ENCODE results near the gene PSMD13.
A peak's percentile ranks its signal among the peaks of the same experiment; 100 is the strongest.

The PSMD13 gene

GRCh38 chr11:241634-242033, 4.9 kb downstream of the PSMD13 start:
- DNase-seq (ENCODE audit: low read depth), result no peak
- no peak overlapping the region for H3K4me3 ChIP-seq (ENCODE audit: low read depth, low read length)
- TF ChIP-seq CTCF (IDR thresholded peaks at IDR 0.05; ENCODE audit: insufficient read depth, low read depth, low read length, missing control alignments), result no peak

- TF ChIP-seq CTCF (IDR thresholded peaks at IDR 0.05; ENCODE audit: insufficient read depth, low read depth, low read length, missing control alignments), result no peak
- H3K4me3 ChIP-seq (ENCODE audit: low read depth, low read length), result no peak overlapping the region
- no peak for DNase-seq (ENCODE audit: low read depth)
These were observed 7.6 kb downstream of the PSMD13 start for GRCh38 chr11:244376-244775.

- no peak for DNase-seq (ENCODE audit: low read depth)
- TF ChIP-seq CTCF (IDR thresholded peaks at IDR 0.05; ENCODE audit: insufficient read depth, low read depth, low read length, missing control alignments), result no peak
These were observed 12.3 kb downstream of the PSMD13 start for GRCh38 chr11:249062-249461.

GRCh38 chr11:250274-250673, 13.5 kb downstream of the PSMD13 start:
- no peak for DNase-seq (ENCODE audit: low read depth)
- H3K4me3 ChIP-seq (ENCODE audit: low read depth, low read length), result no peak overlapping the region
- TF ChIP-seq CTCF (IDR thresholded peaks at IDR 0.05; ENCODE audit: insufficient read depth, low read depth, low read length, missing control alignments), result no peak

More at GRCh38 chr11:249062-249461, 12.3 kb downstream of the PSMD13 start:
- no peak overlapping the region for H3K4me3 ChIP-seq (ENCODE audit: low read depth, low read length)

GRCh38 chr11:250740-251299, 14.0 kb downstream of the PSMD13 start:
- peak; percentile 69 for DNase-seq (ENCODE audit: low read depth)

GRCh38 chr11:251550-251949, 14.8 kb downstream of the PSMD13 start:
- H3K4me3 ChIP-seq (ENCODE audit: low read depth, low read length), result no peak overlapping the region
- no peak for TF ChIP-seq CTCF (IDR thresholded peaks at IDR 0.05; ENCODE audit: insufficient read depth, low read depth, low read length, missing control alignments)
- DNase-seq (ENCODE audit: low read depth), result peak; percentile 36

More at GRCh38 chr11:250740-251299, 14.0 kb downstream of the PSMD13 start:
- H3K4me3 ChIP-seq (ENCODE audit: low read depth, low read length), result no peak overlapping the region
- peak; percentile 72 for TF ChIP-seq CTCF (IDR thresholded peaks at IDR 0.05; ENCODE audit: insufficient read depth, low read depth, low read length, missing control alignments)

GRCh38 chr11:252666-253065, 15.9 kb downstream of the PSMD13 start:
- no peak for TF ChIP-seq CTCF (IDR thresholded peaks at IDR 0.05; ENCODE audit: insufficient read depth, low read depth, low read length, missing control alignments)
- DNase-seq (ENCODE audit: low read depth), result no peak
- H3K4me3 ChIP-seq (ENCODE audit: low read depth, low read length), result no peak overlapping the region

All from GM12865 (cell line).